GM19238 (cell line): ENCODE measurements around the gene CCDC3.

Experiments
- DNase-seq: peaks from one replicate; pipeline ENCODE4 v3.0.0; 2011; ENCODE audit warnings: low spot score; ENCODE audit not compliant: insufficient read length

Gene CCDC3

GRCh38 chr10:12962556-12962955 is 39.0 kb downstream of the CCDC3 start:
- DNase-seq, result no peak

DNA sequence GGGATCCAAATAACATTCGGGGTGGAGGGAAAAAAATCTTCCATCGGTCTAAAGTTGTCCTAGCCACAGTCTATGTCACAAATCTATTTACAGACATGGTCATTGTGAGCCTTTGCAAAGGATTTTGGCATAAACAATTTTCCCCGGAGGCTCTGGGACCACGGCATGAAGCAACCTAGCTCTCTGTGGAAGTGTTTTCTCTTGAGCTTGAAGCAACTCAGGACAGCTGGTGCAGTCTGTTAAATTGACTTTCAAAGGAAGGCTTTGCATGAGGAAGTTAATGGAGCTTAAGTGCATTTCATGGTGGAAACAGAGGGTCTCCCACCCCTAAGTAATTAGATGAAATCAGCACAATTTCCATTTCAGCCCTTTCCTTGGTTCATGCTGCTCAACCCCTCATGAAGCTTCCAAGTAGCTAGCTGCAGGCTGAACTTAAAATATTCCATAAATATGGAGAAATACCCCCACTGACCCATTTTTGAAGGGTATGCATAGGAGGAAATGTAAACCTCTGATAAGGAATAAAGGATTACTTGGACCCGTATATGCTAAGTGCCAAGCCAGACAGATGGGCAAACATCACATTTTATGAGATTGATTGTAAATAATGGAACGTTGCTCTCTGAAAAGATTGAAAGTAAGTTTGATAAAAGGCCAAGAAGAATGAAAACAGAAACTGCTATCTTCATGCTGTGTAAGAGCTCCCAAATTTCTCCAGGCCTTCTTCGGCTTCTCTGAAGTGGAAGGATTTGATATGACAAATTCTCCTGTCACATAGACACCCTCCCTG is 39.9 kb downstream of the CCDC3 start:
- DNase-seq, result no peak

DNA sequence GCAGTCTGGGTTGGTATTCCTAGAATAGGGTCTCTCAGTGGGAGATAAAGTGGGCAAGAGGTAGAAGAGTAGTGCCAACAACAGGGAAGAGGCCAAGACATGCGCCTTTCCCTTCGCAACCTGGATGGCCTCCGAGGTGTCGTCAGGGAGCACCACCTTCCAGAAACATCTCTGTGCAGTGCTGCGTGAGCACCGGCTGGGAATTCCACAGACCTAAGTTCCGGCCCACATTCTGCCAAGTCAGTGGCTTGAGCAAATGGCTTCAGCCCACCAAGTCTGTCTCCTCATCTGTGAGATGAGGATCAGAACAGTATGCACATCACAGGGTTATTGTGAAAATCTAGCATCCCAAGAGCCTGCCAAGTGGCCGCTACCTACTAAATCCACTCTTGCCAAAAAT is 40.6 kb downstream of the CCDC3 start:
- no peak for DNase-seq

DNA sequence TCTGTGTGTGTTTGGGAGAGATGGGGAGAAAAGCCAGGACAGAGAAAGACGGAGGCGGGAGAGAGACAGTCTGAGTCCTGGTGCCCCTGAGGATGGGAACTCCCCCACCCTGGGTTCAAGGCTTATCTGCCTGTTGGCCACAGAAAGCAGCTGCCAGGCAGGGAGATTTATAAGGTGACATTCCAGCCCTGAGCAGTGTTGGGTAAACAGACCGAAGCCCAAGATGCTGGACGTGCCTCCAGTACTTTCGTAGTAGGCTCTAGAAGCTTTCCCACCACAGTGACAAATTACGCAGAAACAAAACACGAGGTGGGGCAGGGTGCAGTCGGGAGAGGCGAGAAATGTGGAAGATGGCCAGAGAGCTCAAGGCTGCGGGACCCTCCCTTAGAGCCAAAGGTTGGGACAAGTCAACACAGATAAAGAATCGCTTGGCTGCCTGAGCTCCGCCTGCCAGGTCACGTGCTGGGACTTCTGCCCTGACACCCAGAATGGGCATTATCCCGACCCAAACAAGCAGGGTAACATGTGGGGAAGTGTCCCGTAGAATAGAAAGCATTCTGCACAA is 41.1 kb downstream of the CCDC3 start:
- no peak for DNase-seq

GRCh38 chr10:12958546-12959110 is 42.9 kb downstream of the CCDC3 start:
- no peak for DNase-seq

- no peak for DNase-seq
These were observed 44.4 kb downstream of the CCDC3 start for GRCh38 chr10:12957081-12957480.

GRCh38 chr10:12954866-12955265 is 46.6 kb downstream of the CCDC3 start:
- DNase-seq, result no peak

- DNase-seq, result no peak
These were observed 50.9 kb downstream of the CCDC3 start for GRCh38 chr10:12950583-12951128.

DNA sequence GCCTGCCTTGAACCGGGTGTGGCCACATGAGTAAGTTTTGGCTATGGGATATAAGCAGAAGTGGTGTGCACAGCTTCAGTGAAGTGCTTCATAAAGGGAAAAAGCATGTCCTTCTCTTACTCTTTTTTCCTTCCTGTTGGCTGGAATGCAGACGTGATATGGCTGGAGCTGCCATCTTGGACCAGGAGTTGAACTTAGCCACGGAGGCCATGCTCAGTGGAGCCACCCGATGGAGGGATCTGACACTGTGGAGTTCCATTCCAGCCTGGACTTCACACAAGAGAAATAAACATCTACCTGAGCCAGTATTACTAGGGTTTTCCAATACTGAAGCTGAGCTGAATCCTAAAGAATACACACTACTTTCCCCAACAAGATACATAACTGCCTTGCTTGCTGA is 52.3 kb downstream of the CCDC3 start:
- DNase-seq, result no peak

GRCh38 chr10:12947741-12948140 is 53.8 kb downstream of the CCDC3 start:
- DNase-seq, result no peak

GRCh38 chr10:12946372-12946771 is 55.1 kb downstream of the CCDC3 start:
- DNase-seq, result no peak

GRCh38 chr10:12945690-12946359 is 55.7 kb downstream of the CCDC3 start:
- no peak for DNase-seq

- DNase-seq, result no peak
These were observed 56.6 kb downstream of the CCDC3 start for GRCh38 chr10:12944931-12945330.

- no peak for DNase-seq
These were observed 58.1 kb downstream of the CCDC3 start for GRCh38 chr10:12943425-12943824.

DNA sequence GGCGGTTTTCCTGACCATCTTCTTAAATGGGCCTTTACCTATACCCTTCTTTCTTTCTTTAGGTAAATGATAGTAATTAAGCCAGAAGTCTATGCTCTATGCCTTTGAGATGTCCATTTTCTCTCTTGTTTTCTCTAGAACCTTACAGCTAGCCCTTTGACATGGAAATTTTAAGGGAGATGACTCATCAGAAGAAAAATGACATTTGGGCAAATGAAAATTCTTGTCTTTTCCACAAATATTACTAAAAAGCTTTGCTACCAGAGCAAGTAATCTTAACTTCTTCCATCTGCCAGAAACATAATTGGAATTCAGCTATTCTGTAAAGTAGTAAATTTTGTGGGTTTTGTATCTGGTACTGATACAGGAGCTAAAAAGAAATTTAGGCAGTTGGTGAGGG is 59.5 kb downstream of the CCDC3 start:
- DNase-seq, result no peak

- no peak for DNase-seq
These were observed 60.7 kb downstream of the CCDC3 start for GRCh38 chr10:12940791-12941190.

DNA sequence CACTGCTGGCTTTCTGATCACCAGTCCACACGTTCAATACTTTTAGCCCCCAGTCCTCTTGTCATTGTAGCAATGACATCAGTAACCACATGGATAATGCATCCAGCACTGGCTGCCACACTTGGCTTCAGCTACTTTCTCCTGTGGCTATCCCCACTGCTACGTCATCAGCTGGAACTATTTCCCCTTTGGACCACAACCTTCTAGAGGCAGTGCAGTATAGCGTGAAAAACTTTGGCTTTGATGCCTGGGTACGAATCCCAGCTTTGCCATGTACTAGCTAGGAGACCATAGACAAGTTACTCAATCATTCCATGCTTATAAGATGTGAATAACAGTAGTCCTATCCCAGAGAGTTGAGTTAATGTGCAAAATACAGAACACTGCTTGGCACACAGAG is 63.2 kb downstream of the CCDC3 start:
- DNase-seq, result no peak

DNA sequence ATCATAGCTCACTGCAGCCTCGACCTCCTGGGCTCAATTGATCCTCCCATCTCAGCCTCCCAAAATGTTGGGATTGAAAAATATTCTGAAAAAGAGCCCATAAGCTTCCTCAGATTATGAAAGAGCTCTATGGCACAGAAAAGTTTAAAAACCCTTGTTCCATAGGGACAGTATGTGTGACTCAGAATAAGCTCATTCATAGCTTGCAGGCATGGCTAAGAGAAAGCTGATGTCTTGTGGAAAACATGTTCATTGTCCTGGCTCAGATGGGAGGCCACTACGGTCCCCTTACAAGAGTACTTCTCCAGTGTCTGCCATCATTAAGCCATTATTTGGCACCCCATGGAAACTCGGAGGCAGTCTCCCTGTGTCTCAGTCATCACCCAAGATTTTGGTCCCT is 64.0 kb downstream of the CCDC3 start:
- no peak for DNase-seq

GRCh38 chr10:12934777-12935176 is 66.7 kb downstream of the CCDC3 start:
- no peak for DNase-seq

DNA sequence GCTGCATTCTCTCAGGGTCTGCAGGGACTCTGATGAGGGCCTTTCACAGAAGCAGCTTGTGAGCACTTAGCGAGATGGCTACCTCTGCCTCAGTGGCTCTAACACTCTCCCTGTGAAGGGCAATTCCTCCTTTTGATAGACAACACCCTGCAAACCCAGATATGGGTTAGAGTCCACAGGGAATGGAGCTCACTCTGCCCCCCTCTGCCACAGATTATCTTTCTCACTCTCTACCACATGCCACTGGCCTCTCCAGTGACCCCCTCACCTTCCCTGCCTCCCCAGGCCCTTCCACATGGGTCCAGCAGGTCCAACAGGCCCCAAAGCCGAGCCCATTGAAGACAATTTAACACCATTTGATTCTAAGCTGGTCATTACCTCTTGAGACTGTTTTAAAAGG is 72.1 kb downstream of the CCDC3 start:
- DNase-seq, result no peak

DNA sequence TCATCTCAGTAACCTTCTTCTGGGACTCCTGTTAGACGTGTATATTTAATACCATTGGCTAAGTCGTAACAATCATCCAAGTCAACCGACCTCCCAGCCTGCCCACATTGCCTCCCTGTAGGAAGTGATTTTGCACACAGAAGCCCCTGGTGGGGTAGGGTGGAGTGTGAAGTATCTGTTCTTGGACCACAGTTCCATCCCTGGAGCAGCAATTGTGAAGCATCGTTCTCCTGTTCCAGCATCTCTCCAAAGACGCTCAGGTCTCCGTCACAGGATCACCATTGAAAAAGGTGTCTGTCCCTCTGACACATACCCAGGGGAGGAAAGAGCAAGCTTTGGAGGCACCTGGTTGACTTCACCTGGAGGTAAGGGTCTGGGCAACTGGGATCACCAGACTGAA is 72.9 kb downstream of the CCDC3 start:
- DNase-seq, result no peak

GRCh38 chr10:12927896-12928295 is 73.6 kb downstream of the CCDC3 start:
- no peak for DNase-seq
